Thyroid gland (tissue), 4 donors: ENCODE results near the gene CXCR1.

Experiments used
- POLR2A ChIP-seq, 2 donors: fragments of 450-650 bp; IDR thresholded peaks; one replicate each; pipeline ENCODE4 v1.6.1; 2017; ENCODE audit warnings: antibody characterized with exemption in 2 of 2, mild to moderate bottlenecking in 2 of 2, moderate library complexity in 1 of 2
- TF ChIP-seq, protein P1 (sequence below), 6 experiments: fragments of 200-600 bp in 3 of 6; fragments of 450-650 bp in 3 of 6; sonication (generic) in 3 of 6; IDR thresholded peaks; one replicate each; pipeline ENCODE4 v1.5.1; 2016 to 2019; ENCODE audit warnings: antibody characterized with exemption in 6 of 6, mild to moderate bottlenecking in 2 of 6, inconsistent platforms in 1 of 6, moderate library complexity in 1 of 6

DNA sequence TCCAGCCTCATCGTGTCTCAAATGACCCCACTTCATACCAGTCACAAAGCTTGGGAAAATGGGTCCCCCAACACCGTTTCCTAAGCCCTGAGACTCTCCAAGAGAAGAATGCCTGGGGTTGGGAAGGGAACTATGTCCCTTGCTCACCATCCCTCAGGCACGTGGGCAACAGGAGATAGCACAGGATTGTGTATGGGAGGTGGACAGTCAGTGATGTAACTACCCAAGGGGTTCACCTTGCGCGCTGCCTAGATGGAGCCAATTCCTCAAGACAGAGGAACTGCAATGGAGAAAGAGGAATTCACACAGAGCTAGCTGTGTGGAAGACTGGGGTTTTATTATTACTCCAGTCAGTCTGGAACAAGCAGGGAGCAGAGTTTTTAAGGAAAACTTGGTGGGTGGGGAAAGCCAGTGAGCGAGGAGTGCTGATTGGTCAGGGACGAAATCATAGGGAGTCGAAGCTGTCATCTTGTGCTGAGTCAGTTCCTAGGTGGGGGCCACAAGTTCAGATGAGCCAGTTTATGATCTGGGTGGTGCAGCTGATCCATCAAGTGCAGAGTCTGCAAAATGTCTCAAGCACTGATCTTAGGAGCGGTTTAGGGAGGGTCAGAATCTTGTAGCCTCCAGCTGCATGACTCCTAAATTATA, 13.8 kb upstream of the CXCR1 start:
- TF ChIP-seq, protein P1, sequence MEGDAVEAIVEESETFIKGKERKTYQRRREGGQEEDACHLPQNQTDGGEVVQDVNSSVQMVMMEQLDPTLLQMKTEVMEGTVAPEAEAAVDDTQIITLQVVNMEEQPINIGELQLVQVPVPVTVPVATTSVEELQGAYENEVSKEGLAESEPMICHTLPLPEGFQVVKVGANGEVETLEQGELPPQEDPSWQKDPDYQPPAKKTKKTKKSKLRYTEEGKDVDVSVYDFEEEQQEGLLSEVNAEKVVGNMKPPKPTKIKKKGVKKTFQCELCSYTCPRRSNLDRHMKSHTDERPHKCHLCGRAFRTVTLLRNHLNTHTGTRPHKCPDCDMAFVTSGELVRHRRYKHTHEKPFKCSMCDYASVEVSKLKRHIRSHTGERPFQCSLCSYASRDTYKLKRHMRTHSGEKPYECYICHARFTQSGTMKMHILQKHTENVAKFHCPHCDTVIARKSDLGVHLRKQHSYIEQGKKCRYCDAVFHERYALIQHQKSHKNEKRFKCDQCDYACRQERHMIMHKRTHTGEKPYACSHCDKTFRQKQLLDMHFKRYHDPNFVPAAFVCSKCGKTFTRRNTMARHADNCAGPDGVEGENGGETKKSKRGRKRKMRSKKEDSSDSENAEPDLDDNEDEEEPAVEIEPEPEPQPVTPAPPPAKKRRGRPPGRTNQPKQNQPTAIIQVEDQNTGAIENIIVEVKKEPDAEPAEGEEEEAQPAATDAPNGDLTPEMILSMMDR (IDR thresholded peaks at IDR 0.05), result no peak
- no peak for TF ChIP-seq POLR2A (IDR thresholded peaks at IDR 0.05)
